Activated naive CD8-positive, alpha-beta T cell treated with anti-CD3 and anti-CD28 coated beads, Interleukin-2, amount 50 U/mL, for 24 hours (primary cell): ENCODE data around the gene ITGA11.

Source experiments
- ATAC-seq: fragments of 150-1000 bp; cut with Tn5 transposase; one replicate; pipeline ENCODE4 v1.10.0; 2021
- DNase-seq: peaks from one replicate; pipeline ENCODE4 v3.0.0; 2021
- H3K27ac Mint-ChIP-seq: one replicate; pipeline ENCODE4 v1.8.0; 2021; ENCODE audit warnings: mild to moderate bottlenecking, mixed read lengths
- H3K27me3 Mint-ChIP-seq: one replicate; pipeline ENCODE4 v1.8.0; 2021; ENCODE audit warnings: mixed read lengths
- H3K36me3 Mint-ChIP-seq: one replicate; pipeline ENCODE4 v1.8.0; 2021; ENCODE audit warnings: low read depth, mixed read lengths
- H3K4me1 Mint-ChIP-seq: one replicate; pipeline ENCODE4 v1.8.0; 2021; ENCODE audit warnings: mixed read lengths
- H3K4me3 Mint-ChIP-seq: one replicate; pipeline ENCODE4 v1.8.0; 2021; ENCODE audit warnings: mild to moderate bottlenecking, moderate library complexity, mixed read lengths
- H3K9me3 Mint-ChIP-seq: one replicate; pipeline ENCODE4 v1.8.0; 2021; ENCODE audit warnings: mixed read lengths

ITGA11 gene

GRCh38 chr15:68375716-68376220 lies 56.2 kb downstream of the ITGA11 start:
- Mint-ChIP-seq H3K9me3 (no peaks in the 10 kb centered on the region), H3K27ac (no peak overlapping the region), H3K36me3 (no peaks in the 10 kb centered on the region), H3K4me3 (no peak overlapping the region), H3K4me1 (peaks cover 5% of the 10 kb centered on the region), H3K27me3 (no peaks in the 10 kb centered on the region)
- no peak for DNase-seq
- ATAC-seq: no peak

GRCh38 chr15:68375191-68375631 lies 56.8 kb downstream of the ITGA11 start:
- no peaks in the 10 kb centered on the region for H3K27me3 Mint-ChIP-seq

GRCh38 chr15:68374168-68374745 lies 57.7 kb downstream of the ITGA11 start:
- Mint-ChIP-seq H3K4me1 (no peaks in the 10 kb centered on the region), H3K27me3 (peaks cover 2% of the 10 kb centered on the region), H3K36me3 (no peaks in the 10 kb centered on the region), H3K4me3 (no peak overlapping the region), H3K27ac (no peak overlapping the region), H3K9me3 (no peaks in the 10 kb centered on the region)
- DNase-seq (no peak), ATAC-seq (no peak)

More at GRCh38 chr15:68375191-68375631, 56.8 kb downstream of the ITGA11 start:
- Mint-ChIP-seq H3K4me1 (peaks cover 5% of the 10 kb centered on the region), H3K9me3 (no peaks in the 10 kb centered on the region), H3K4me3 (no peak overlapping the region), H3K36me3 (no peaks in the 10 kb centered on the region), H3K27ac (no peak overlapping the region)
- DNase-seq: no peak
- no peak for ATAC-seq

GRCh38 chr15:68373028-68373427 lies 58.9 kb downstream of the ITGA11 start:
- Mint-ChIP-seq H3K4me3 (no peak overlapping the region), H3K4me1 (no peaks in the 10 kb centered on the region), H3K36me3 (no peaks in the 10 kb centered on the region), H3K27me3 (peaks cover 2% of the 10 kb centered on the region), H3K9me3 (no peaks in the 10 kb centered on the region), H3K27ac (no peak overlapping the region)
- DNase-seq: no peak
- no peak for ATAC-seq

- Mint-ChIP-seq H3K36me3 (no peaks in the 10 kb centered on the region), H3K4me3 (no peak overlapping the region), H3K27ac (no peak overlapping the region), H3K4me1 (no peaks in the 10 kb centered on the region), H3K27me3 (peaks cover 3% of the 10 kb centered on the region), H3K9me3 (no peaks in the 10 kb centered on the region)
- no peak for ATAC-seq
- DNase-seq: no peak
Observed at GRCh38 chr15:68372291-68372811, 59.6 kb downstream of the ITGA11 start.

- Mint-ChIP-seq H3K36me3 (no peaks in the 10 kb centered on the region), H3K27ac (no peak overlapping the region), H3K4me1 (no peaks in the 10 kb centered on the region), H3K9me3 (no peaks in the 10 kb centered on the region), H3K4me3 (no peak overlapping the region), H3K27me3 (peaks cover 7% of the 10 kb centered on the region)
- ATAC-seq: no peak
- DNase-seq: no peak
Observed at GRCh38 chr15:68371851-68372250, 60.1 kb downstream of the ITGA11 start.

GRCh38 chr15:68371160-68371559 lies 60.8 kb downstream of the ITGA11 start:
- no peaks in the 10 kb centered on the region for H3K9me3 Mint-ChIP-seq
- no peak for DNase-seq
- no peak overlapping the region for H3K27ac Mint-ChIP-seq
- peaks cover 7% of the 10 kb centered on the region for H3K27me3 Mint-ChIP-seq
- ATAC-seq: no peak
- H3K4me3 Mint-ChIP-seq: no peak overlapping the region
- no peaks in the 10 kb centered on the region for H3K4me1 Mint-ChIP-seq
- H3K36me3 Mint-ChIP-seq: no peaks in the 10 kb centered on the region

GRCh38 chr15:68370768-68371151 lies 61.2 kb downstream of the ITGA11 start:
- peaks cover 2% of the 10 kb centered on the region for H3K4me1 Mint-ChIP-seq
- peaks cover 7% of the 10 kb centered on the region for H3K27me3 Mint-ChIP-seq
- DNase-seq: no peak
- H3K4me3 Mint-ChIP-seq: no peak overlapping the region
- no peak overlapping the region for H3K27ac Mint-ChIP-seq
- ATAC-seq: no peak
- H3K36me3 Mint-ChIP-seq: no peaks in the 10 kb centered on the region
- H3K9me3 Mint-ChIP-seq: no peaks in the 10 kb centered on the region

GRCh38 chr15:68369931-68370767 lies 61.8 kb downstream of the ITGA11 start:
- no peaks in the 10 kb centered on the region for H3K9me3 Mint-ChIP-seq
- H3K4me1 Mint-ChIP-seq: peaks cover 6% of the 10 kb centered on the region
- DNase-seq: no peak
- H3K27me3 Mint-ChIP-seq: peaks cover 7% of the 10 kb centered on the region
- H3K27ac Mint-ChIP-seq: no peak overlapping the region
- H3K4me3 Mint-ChIP-seq: no peak overlapping the region
- no peaks in the 10 kb centered on the region for H3K36me3 Mint-ChIP-seq
- ATAC-seq: no peak

GRCh38 chr15:68368731-68369435 lies 63.1 kb downstream of the ITGA11 start:
- Mint-ChIP-seq H3K9me3 (no peaks in the 10 kb centered on the region), H3K36me3 (no peaks in the 10 kb centered on the region), H3K27me3 (peaks cover 7% of the 10 kb centered on the region), H3K4me3 (no peak overlapping the region), H3K4me1 (peaks cover 8% of the 10 kb centered on the region), H3K27ac (no peak overlapping the region)
- ATAC-seq: no peak
- DNase-seq: no peak

GRCh38 chr15:68367992-68368391 lies 64.0 kb downstream of the ITGA11 start:
- ATAC-seq (no peak), DNase-seq (no peak)
- no peak overlapping the region for H3K4me3 Mint-ChIP-seq
- no peaks in the 10 kb centered on the region for H3K9me3 Mint-ChIP-seq
- peaks cover 7% of the 10 kb centered on the region for H3K27me3 Mint-ChIP-seq
- no peak overlapping the region for H3K27ac Mint-ChIP-seq
- H3K36me3 Mint-ChIP-seq: no peaks in the 10 kb centered on the region
- H3K4me1 Mint-ChIP-seq: peaks cover 8% of the 10 kb centered on the region

GRCh38 chr15:68367226-68367625 lies 64.7 kb downstream of the ITGA11 start:
- Mint-ChIP-seq H3K27me3 (peaks cover 7% of the 10 kb centered on the region), H3K27ac (no peak overlapping the region), H3K36me3 (no peaks in the 10 kb centered on the region), H3K4me3 (no peak overlapping the region), H3K4me1 (peaks cover 8% of the 10 kb centered on the region), H3K9me3 (no peaks in the 10 kb centered on the region)
- ATAC-seq: no peak
- DNase-seq: no peak

- Mint-ChIP-seq H3K4me3 (no peak overlapping the region), H3K4me1 (peaks cover 8% of the 10 kb centered on the region), H3K36me3 (no peaks in the 10 kb centered on the region), H3K27ac (no peak overlapping the region), H3K9me3 (no peaks in the 10 kb centered on the region), H3K27me3 (peaks cover 7% of the 10 kb centered on the region)
- no peak for DNase-seq
- ATAC-seq: no peak
Observed at GRCh38 chr15:68366314-68366713, 65.6 kb downstream of the ITGA11 start.

GRCh38 chr15:68365770-68366169 lies 66.2 kb downstream of the ITGA11 start:
- H3K27me3 Mint-ChIP-seq: peaks cover 7% of the 10 kb centered on the region
- ATAC-seq (no peak), DNase-seq (no peak)
- no peak overlapping the region for H3K4me3 Mint-ChIP-seq
- H3K36me3 Mint-ChIP-seq: no peaks in the 10 kb centered on the region
- no peaks in the 10 kb centered on the region for H3K9me3 Mint-ChIP-seq
- H3K4me1 Mint-ChIP-seq: peaks cover 8% of the 10 kb centered on the region
- H3K27ac Mint-ChIP-seq: no peak overlapping the region
